ENCODE results near the gene HPCAL1. TPM values are rescaled to one million over a fixed set of nuclear protein-coding genes. Genes with fewer than 3 reads are reported as not detected.

Gene HPCAL1
- total RNA-seq, 1 experiment from 2014 or later: 26.9 TPM

DNA sequence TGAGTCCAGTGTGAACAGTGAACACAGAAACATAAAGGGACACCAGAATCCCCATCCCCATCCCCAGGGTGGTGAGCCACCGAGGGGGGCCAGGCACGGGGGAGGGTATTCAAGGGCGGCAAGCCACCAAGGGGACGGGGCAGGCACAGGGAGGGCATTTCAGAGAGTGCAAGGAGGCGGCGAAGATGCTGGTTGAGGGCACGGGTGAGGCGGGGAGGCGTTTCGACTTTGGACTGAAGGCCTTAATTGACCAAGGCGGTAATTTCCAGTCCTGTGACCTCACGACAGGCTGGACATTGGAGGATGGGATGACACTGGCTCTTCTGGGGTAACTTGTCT is 75.0 kb downstream of the HPCAL1 start:
- no peaks in the 10 kb centered on the region for H3K36me3 ChIP-seq (ENCODE audit: control insufficient read depth, insufficient read depth, low read length)
- Mint-ChIP-seq H3K27me3 (ENCODE audit: insufficient read depth, unreplicated experiment) (no peaks in the 10 kb centered on the region), H3K36me3 (ENCODE audit: insufficient read depth, unreplicated experiment) (peaks cover 5% of the 10 kb centered on the region), H3K27ac (ENCODE audit: unreplicated experiment) (no peak overlapping the region), H3K4me1 (ENCODE audit: low read depth, unreplicated experiment) (no peaks in the 10 kb centered on the region), H3K4me3 (ENCODE audit: unreplicated experiment) (no peak overlapping the region), H3K9me3 (ENCODE audit: unreplicated experiment) (no peaks in the 10 kb centered on the region)
- BruUV-seq (replicated peaks): no TSS peak
- no peaks in the 10 kb centered on the region for H3K27me3 ChIP-seq (replicated peaks; ENCODE audit: control insufficient read depth, insufficient read depth, low read length)
- no peaks in the 10 kb centered on the region for H3K9me3 ChIP-seq
- intact Hi-C loops (cut with micrococcal nuclease; ENCODE audit: unreplicated experiment): no loop called here
- no peak for DNase-seq
- no peak overlapping the region for H3K4me3 ChIP-seq (ENCODE audit: low read depth, low read length)
- ChIA-PET CTCF (interaction anchor here (0.6 to 0.7 kb wide), 2 partner anchors 10 to 74 kb away, joined by 4 read pairs; no protein-coding TSS in a partner anchor), POLR2A (interaction anchor here (0.6 kb wide), 1 partner anchor 151 kb away, joined by 3 read pairs; no protein-coding TSS in a partner anchor)
- H3K4me1 ChIP-seq: peaks cover 1% of the 10 kb centered on the region; the same call in 1 of the 2 replicates
- TF ChIP-seq, protein P1, sequence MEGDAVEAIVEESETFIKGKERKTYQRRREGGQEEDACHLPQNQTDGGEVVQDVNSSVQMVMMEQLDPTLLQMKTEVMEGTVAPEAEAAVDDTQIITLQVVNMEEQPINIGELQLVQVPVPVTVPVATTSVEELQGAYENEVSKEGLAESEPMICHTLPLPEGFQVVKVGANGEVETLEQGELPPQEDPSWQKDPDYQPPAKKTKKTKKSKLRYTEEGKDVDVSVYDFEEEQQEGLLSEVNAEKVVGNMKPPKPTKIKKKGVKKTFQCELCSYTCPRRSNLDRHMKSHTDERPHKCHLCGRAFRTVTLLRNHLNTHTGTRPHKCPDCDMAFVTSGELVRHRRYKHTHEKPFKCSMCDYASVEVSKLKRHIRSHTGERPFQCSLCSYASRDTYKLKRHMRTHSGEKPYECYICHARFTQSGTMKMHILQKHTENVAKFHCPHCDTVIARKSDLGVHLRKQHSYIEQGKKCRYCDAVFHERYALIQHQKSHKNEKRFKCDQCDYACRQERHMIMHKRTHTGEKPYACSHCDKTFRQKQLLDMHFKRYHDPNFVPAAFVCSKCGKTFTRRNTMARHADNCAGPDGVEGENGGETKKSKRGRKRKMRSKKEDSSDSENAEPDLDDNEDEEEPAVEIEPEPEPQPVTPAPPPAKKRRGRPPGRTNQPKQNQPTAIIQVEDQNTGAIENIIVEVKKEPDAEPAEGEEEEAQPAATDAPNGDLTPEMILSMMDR (IDR thresholded peaks at IDR 0.05; ENCODE audit: insufficient read depth in 1 of 2, low read depth in 1 of 2, low read length in 1 of 2, severe bottlenecking in 1 of 2, unreplicated experiment in 1 of 2): no peak

DNA sequence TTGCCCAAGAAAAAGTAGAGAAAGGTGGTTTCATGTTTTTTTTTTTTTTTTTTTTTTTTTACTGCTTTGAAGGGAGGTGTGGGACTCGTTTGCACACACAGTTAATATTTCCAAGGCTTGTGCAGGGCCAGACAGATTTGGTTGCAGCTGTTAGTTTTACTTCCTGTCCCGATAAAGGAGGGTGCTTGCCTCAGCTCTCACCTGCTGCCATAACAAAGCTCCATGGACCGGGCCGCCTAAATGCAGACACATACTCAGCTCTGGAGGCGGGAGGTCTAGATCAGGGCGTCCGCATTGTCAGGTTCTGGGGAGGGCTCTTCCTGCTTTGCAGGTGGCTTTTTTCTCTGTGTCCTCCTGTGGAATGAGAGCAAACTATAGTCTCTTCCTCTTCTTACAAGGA is 75.5 kb downstream of the HPCAL1 start:
- intact Hi-C loops (cut with micrococcal nuclease; ENCODE audit: unreplicated experiment): no loop called here
- POLR2A ChIA-PET: interaction anchor here (0.6 kb wide), 1 partner anchor 152 kb away, joined by 3 read pairs; no protein-coding TSS in a partner anchor
- H3K4me1 Mint-ChIP-seq (ENCODE audit: low read depth, unreplicated experiment): no peaks in the 10 kb centered on the region

DNA sequence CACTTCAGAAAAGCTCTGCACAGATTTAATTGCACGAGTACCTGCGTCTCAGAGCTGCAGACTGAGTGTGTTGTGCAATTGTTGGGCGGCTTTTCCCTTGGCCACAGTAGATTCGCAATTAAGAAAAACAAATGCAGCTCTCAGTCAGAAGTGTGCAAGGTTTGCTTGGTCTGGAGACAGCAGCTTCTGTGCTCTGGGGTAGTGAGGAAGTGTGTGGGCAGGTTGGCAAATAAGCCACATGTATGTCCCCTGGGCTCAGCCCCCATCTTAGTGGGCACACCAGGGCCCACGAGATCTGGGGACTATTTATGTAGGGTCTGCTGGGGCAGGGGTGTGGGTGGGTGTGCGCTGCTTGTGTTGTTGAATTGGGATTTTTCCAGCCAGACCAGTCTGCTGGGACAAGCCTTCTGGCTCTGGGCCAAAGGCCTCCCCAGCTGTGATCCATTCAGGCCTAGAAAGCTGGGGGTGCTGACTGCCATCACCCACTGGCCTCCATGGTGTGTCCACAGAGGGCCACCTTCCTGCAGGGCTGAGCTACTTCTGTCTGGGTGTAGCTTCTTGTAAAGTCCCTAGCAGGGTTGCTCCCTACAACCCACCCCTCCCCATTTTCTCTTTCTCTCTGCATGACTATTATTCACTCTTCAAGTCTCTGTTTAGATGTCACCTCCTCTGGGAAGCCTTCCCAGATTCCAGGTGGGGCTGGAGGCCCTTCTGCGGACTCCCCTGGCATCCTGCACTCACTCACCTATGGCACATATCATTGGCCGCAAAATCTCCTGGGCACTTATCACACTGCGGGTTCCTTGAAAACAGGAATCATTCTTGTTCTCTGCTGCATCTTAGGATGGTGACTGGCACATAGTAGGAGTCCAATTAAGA is 77.6 kb downstream of the HPCAL1 start:
- no peaks in the 10 kb centered on the region for H3K9me3 Mint-ChIP-seq (ENCODE audit: unreplicated experiment)
- no peaks in the 10 kb centered on the region for H3K27me3 ChIP-seq (replicated peaks; ENCODE audit: control insufficient read depth, insufficient read depth, low read length)
- no peaks in the 10 kb centered on the region for H3K36me3 Mint-ChIP-seq (ENCODE audit: insufficient read depth, unreplicated experiment)
- no peaks in the 10 kb centered on the region for H3K36me3 ChIP-seq (ENCODE audit: control insufficient read depth, insufficient read depth, low read length)
- BruUV-seq (replicated peaks): no TSS peak
- no peak for DNase-seq
- no peak overlapping the region for H3K27ac Mint-ChIP-seq (ENCODE audit: unreplicated experiment)
- H3K9me3 ChIP-seq: no peaks in the 10 kb centered on the region
- POLR2A ChIA-PET: no interaction called here
- H3K27me3 Mint-ChIP-seq (ENCODE audit: insufficient read depth, unreplicated experiment): no peaks in the 10 kb centered on the region
- peaks cover 6% of the 10 kb centered on the region; the same call in 1 of the 2 replicates for H3K4me1 ChIP-seq
- intact Hi-C loops (cut with micrococcal nuclease; ENCODE audit: unreplicated experiment): no loop called here
- no peak overlapping the region for H3K4me3 ChIP-seq (ENCODE audit: low read depth, low read length)
- CTCF ChIA-PET: interaction anchor here (0.6 to 1.0 kb wide), 2 partner anchors 22 to 29 kb away, joined by 3 read pairs; no protein-coding TSS in a partner anchor
- no peaks in the 10 kb centered on the region for H3K4me1 Mint-ChIP-seq (ENCODE audit: low read depth, unreplicated experiment)
- TF ChIP-seq, protein P1 (IDR thresholded peaks at IDR 0.05; ENCODE audit: insufficient read depth in 1 of 2, low read depth in 1 of 2, low read length in 1 of 2, severe bottlenecking in 1 of 2, unreplicated experiment in 1 of 2): no peak
- no peak overlapping the region for H3K4me3 Mint-ChIP-seq (ENCODE audit: unreplicated experiment)

More for the DNA sequence above, 75.5 kb downstream of the HPCAL1 start:
- Mint-ChIP-seq H3K27ac (ENCODE audit: unreplicated experiment) (no peak overlapping the region), H3K4me3 (ENCODE audit: unreplicated experiment) (no peak overlapping the region), H3K36me3 (ENCODE audit: insufficient read depth, unreplicated experiment) (peaks cover under 1% of the 10 kb centered on the region), H3K27me3 (ENCODE audit: insufficient read depth, unreplicated experiment) (no peaks in the 10 kb centered on the region), H3K9me3 (ENCODE audit: unreplicated experiment) (no peaks in the 10 kb centered on the region)
- Histone ChIP-seq H3K9me3 (no peaks in the 10 kb centered on the region), H3K36me3 (ENCODE audit: control insufficient read depth, insufficient read depth, low read length) (no peaks in the 10 kb centered on the region), H3K27me3 (replicated peaks; ENCODE audit: control insufficient read depth, insufficient read depth, low read length) (no peaks in the 10 kb centered on the region), H3K4me3 (ENCODE audit: low read depth, low read length) (no peak overlapping the region), H3K4me1 (peaks cover 6% of the 10 kb centered on the region; the same call in 1 of the 2 replicates)
- DNase-seq: no peak
- TF ChIP-seq, protein P1 (IDR thresholded peaks at IDR 0.05; ENCODE audit: insufficient read depth in 1 of 2, low read depth in 1 of 2, low read length in 1 of 2, severe bottlenecking in 1 of 2, unreplicated experiment in 1 of 2): no peak
- CTCF ChIA-PET: interaction anchor here (0.6 kb wide), 1 partner anchor 74 kb away, joined by 4 read pairs; no protein-coding TSS in a partner anchor
- BruUV-seq (replicated peaks): no TSS peak

Measured in Caco-2 (cell line).